Kidney epithelial cell (primary cell): ENCODE data around the gene SF3B5. TPM values are rescaled to one million over a fixed set of nuclear protein-coding genes. Genes with fewer than 3 reads are reported as not detected.

Experiments used
- DNase-seq: peaks from one replicate; pipeline ENCODE4 v3.0.0-alpha.2; 2010; ENCODE audit warnings: low read depth
- H3K27me3 ChIP-seq: 2 replicates; pipeline ENCODE4 v1.6.0; 2011; ENCODE audit warnings: low read length; ENCODE audit not compliant: control insufficient read depth, insufficient read depth
- H3K36me3 ChIP-seq: 2 replicates; pipeline ENCODE4 v1.5.1; 2011; ENCODE audit warnings: low read length; ENCODE audit not compliant: control insufficient read depth, insufficient read depth
- H3K4me3 ChIP-seq: 2 replicates; pipeline ENCODE4 v1.5.1; 2011; ENCODE audit warnings: low read depth, mild to moderate bottlenecking, control low read depth, low read length
- total RNA-seq: library from RNA; depleted of rRNA; stranded (reverse); fragments of >200 nt; gene quantifications from 2 replicates; pipeline ENCODE4 v1.2.3, GENCODE V29; 2015
- TF ChIP-seq, protein P1 (sequence below): IDR thresholded peaks from 2 replicates; pipeline ENCODE4 v1.5.1; 2011; ENCODE audit warnings: mild to moderate bottlenecking, moderate library complexity, low read length, control low read depth, inconsistent platforms; ENCODE audit not compliant: insufficient read depth, poor library complexity, severe bottlenecking

The SF3B5 gene
- total RNA-seq, 1 donor from 2014 or later: 157 TPM

DNA sequence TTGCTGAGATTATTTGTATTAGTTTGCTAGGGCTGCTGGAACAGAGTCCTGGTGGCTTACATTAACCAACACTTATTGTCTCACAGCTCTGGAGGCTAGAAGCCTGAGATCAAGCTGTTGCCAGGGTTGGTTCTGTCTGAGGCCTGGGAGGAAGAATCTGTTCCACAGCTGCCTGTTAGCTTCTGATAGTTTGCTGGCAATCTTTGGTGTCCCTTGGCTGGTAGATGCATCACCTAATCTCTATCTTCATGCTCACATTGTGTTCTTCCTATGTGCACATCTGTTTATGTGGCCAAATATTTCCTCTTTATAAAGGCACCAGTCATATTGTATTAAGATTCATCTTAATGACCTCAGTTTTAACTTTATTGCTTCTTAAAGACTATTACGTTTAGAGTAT lies 19.5 kb downstream of the SF3B5 start:
- H3K27me3 ChIP-seq: no peaks in the 10 kb centered on the region
- TF ChIP-seq, protein P1, sequence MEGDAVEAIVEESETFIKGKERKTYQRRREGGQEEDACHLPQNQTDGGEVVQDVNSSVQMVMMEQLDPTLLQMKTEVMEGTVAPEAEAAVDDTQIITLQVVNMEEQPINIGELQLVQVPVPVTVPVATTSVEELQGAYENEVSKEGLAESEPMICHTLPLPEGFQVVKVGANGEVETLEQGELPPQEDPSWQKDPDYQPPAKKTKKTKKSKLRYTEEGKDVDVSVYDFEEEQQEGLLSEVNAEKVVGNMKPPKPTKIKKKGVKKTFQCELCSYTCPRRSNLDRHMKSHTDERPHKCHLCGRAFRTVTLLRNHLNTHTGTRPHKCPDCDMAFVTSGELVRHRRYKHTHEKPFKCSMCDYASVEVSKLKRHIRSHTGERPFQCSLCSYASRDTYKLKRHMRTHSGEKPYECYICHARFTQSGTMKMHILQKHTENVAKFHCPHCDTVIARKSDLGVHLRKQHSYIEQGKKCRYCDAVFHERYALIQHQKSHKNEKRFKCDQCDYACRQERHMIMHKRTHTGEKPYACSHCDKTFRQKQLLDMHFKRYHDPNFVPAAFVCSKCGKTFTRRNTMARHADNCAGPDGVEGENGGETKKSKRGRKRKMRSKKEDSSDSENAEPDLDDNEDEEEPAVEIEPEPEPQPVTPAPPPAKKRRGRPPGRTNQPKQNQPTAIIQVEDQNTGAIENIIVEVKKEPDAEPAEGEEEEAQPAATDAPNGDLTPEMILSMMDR: no peak
- no peak overlapping the region for H3K4me3 ChIP-seq
- no peak for DNase-seq
- H3K36me3 ChIP-seq: no peaks in the 10 kb centered on the region

GRCh38 chr6:144075187-144075586 lies 20.2 kb downstream of the SF3B5 start:
- TF ChIP-seq, protein P1: no peak
- Histone ChIP-seq H3K27me3 (no peaks in the 10 kb centered on the region), H3K36me3 (no peaks in the 10 kb centered on the region), H3K4me3 (no peak overlapping the region)
- no peak for DNase-seq

DNA sequence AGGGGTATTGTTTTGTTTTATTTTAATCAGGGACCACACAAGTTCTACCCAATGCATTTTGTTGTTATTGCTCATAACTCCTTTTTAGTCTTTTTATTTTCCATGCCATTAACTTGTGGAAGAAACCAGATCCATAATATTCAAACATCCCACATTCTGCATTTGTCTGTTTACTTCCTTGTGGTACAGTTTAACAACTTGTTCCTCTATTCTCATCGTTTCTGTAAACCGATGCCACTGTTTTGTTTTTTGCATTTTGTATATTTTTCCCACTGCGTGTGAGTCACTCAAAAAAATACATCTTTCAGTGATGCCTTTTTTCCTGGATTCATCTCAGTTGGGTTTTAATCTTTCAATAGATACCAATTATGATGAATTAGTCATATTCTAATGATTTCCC lies 22.3 kb downstream of the SF3B5 start:
- Histone ChIP-seq H3K27me3 (no peaks in the 10 kb centered on the region), H3K4me3 (no peak overlapping the region), H3K36me3 (no peaks in the 10 kb centered on the region)
- no peak for DNase-seq
- TF ChIP-seq, protein P1: no peak

DNA sequence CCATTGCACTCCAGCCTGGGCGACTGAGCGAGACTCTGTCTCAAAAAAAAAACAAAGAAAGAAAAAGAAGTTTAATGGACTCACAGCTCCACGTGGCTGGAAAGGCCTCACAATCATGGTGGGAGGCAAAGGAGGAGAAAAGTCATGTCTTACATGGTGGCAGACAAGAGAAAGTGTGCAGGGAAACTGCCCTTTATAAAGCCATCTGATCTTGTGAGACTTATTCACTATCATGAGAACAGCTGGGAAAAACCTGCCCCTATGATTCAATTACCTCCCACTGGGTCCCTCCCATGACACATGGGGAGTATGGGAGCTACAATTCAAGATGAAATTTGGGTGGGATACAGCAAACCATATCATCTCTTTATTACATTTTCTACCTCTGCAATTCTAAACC lies 25.9 kb downstream of the SF3B5 start:
- no peaks in the 10 kb centered on the region for H3K36me3 ChIP-seq
- DNase-seq: no peak
- H3K27me3 ChIP-seq: peaks cover 6% of the 10 kb centered on the region
- TF ChIP-seq, protein P1: no peak
- no peak overlapping the region for H3K4me3 ChIP-seq

GRCh38 chr6:144068794-144069193 lies 26.6 kb downstream of the SF3B5 start:
- DNase-seq: no peak
- no peak overlapping the region for H3K4me3 ChIP-seq
- TF ChIP-seq, protein P1: no peak
- H3K36me3 ChIP-seq: no peaks in the 10 kb centered on the region
- peaks cover 13% of the 10 kb centered on the region for H3K27me3 ChIP-seq

DNA sequence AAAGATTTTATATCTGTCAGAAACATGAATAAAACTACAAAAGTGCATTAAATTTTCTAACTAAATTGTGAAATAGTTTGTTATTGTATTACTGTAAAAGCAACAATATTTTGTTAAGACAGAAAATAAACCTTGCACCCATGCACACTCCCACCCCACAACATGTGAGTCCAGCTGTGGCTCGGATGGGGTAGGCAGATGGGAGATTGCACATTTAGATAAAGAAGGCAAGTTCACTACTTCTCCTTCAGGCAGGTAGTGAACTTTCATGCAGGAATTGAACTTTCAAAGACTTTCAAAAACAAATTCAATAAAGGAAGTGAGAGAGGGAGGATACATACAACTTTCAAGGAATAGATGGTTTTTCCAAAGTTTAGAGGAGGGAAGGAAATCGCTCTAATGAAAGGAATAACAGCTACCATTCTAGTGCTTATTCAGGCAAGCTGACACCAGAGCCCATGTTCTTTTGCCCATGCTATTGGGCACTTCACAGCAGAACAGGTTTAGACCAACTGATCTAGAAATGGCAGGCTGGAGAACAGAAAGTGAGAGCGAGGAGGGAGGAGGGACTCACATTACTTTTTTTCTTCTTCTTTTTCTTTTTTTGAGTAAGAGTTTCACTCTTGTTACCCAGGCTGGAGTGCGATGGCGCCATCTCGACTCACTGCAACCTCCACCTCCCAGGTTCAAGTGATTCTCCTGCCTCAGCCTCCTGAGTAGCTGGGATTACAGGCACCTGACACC lies 28.5 kb downstream of the SF3B5 start:
- TF ChIP-seq, protein P1: no peak
- DNase-seq: no peak
- Histone ChIP-seq H3K36me3 (no peaks in the 10 kb centered on the region), H3K27me3 (peaks cover 19% of the 10 kb centered on the region), H3K4me3 (no peak overlapping the region)
